H1 (cell line): ENCODE data around the gene TUBB4B. TPM values are rescaled to one million over a fixed set of nuclear protein-coding genes. Genes with fewer than 3 reads are reported as not detected.

Source experiments
- CTCF ChIA-PET: fragments of 300-600 bp; sonication (Branson Sonifier 250); formaldehyde crosslinking; loops from one replicate; lab custom pipeline; 2021; ENCODE audit not compliant: partially characterized antibody; lab: Charles Lee
- POLR2A ChIA-PET: fragments of 300-600 bp; sonication (Branson Sonifier 250); formaldehyde crosslinking; loops from one replicate; lab custom pipeline; 2021; ENCODE audit warnings: inconsistent platforms; ENCODE audit not compliant: partially characterized antibody; lab: Charles Lee
- DNase-seq, 2 experiments: peaks; one replicate each; pipeline versions ENCODE4 v3.0.0 to v3.0.0-alpha.2; 2010 to 2022; ENCODE audit warnings: low spot score in 2 of 2, low read depth in 1 of 2, mixed read lengths in 1 of 2
- FAIRE-seq: peaks from 2 replicates; lab custom pipeline; 2011; peaks lifted over from hg19 to GRCh38; lab: Jason Lieb, UNC
- H2AFZ ChIP-seq: 2 replicates; pipeline ENCODE4 v1.8.1; 2012; ENCODE audit warnings: low read length, inconsistent platforms
- H2AK5ac ChIP-seq: 2 replicates; pipeline ENCODE4 v1.6.1; 2013; ENCODE audit warnings: low read depth, low read length
- H2BK120ac ChIP-seq: replicated peaks from 2 replicates; pipeline ENCODE3; 2013; ENCODE audit warnings: low read depth, low read length, inconsistent platforms
- H2BK12ac ChIP-seq: 2 replicates; pipeline ENCODE4 v1.6.1; 2013; ENCODE audit warnings: low read depth, low read length
- H2BK15ac ChIP-seq: 2 replicates; pipeline ENCODE4 v1.6.1; 2013; ENCODE audit warnings: low read length
- H2BK20ac ChIP-seq: 2 replicates; pipeline ENCODE4 v1.6.1; 2013; ENCODE audit warnings: low read length
- H2BK5ac ChIP-seq: 2 replicates; pipeline ENCODE4 v1.6.1; 2013; ENCODE audit warnings: low read depth, low read length
- H3K14ac ChIP-seq: 2 replicates; pipeline ENCODE4 v1.6.1; 2013; ENCODE audit warnings: inconsistent platforms; ENCODE audit not compliant: insufficient read length
- H3K18ac ChIP-seq: 2 replicates; pipeline ENCODE4 v1.6.1; 2013; ENCODE audit warnings: low read length; ENCODE audit errors: extremely low read depth
- H3K23ac ChIP-seq: 2 replicates; pipeline ENCODE4 v1.6.1; 2013; ENCODE audit warnings: inconsistent platforms; ENCODE audit not compliant: insufficient read length
- H3K23me2 ChIP-seq: 2 replicates; pipeline ENCODE4 v1.6.1; 2013; ENCODE audit warnings: low read depth, low read length
- H3K27ac ChIP-seq: 2 replicates; pipeline ENCODE4 v1.6.1; 2011; ENCODE audit warnings: low read depth, low read length, inconsistent platforms
- H3K27me3 ChIP-seq, 4 experiments: replicated peaks in 1 of 4; 1 replicate in 1 of 4; 2 replicates in 3 of 4; pipeline versions ENCODE4 v1.6.1 to v1.8.1; 2011 to 2013; ENCODE audit warnings: low read length in 3 of 4, mild to moderate bottlenecking in 3 of 4, inconsistent platforms in 2 of 4, mixed read lengths in 2 of 4, moderate library complexity in 1 of 4; ENCODE audit not compliant: control insufficient read depth in 3 of 4, insufficient read depth in 3 of 4; ENCODE audit errors: extremely low read depth in 1 of 4
- H3K36me3 ChIP-seq, 4 experiments: 2 replicates each; pipeline versions ENCODE4 v1.6.1 to v1.8.1; 2011 to 2013; ENCODE audit warnings: mild to moderate bottlenecking in 4 of 4, low read length in 3 of 4, moderate library complexity in 2 of 4, control low read depth in 1 of 4, inconsistent platforms in 1 of 4; ENCODE audit not compliant: insufficient read depth in 4 of 4, control insufficient read depth in 2 of 4
- H3K4ac ChIP-seq: replicated peaks from 2 replicates; pipeline ENCODE3; 2013; ENCODE audit warnings: low read length, low read depth, mixed read lengths, inconsistent platforms; ENCODE audit not compliant: insufficient read length
- H3K4me1 ChIP-seq, 4 experiments: replicated peaks in 1 of 4; 1 replicate in 1 of 4; 2 replicates in 3 of 4; pipeline versions ENCODE4 v1.6.1 to v1.8.1; 2011 to 2013; ENCODE audit warnings: low read length in 3 of 4, inconsistent platforms in 2 of 4, mixed read lengths in 1 of 4; ENCODE audit not compliant: insufficient read depth in 4 of 4, control insufficient read depth in 3 of 4
- H3K4me2 ChIP-seq, 2 experiments: 2 replicates each; pipeline versions ENCODE4 v1.6.1 to v1.8.1; 2011 to 2013; ENCODE audit warnings: low read depth in 2 of 2, low read length in 2 of 2, control low read depth in 1 of 2, inconsistent platforms in 1 of 2, mild to moderate bottlenecking in 1 of 2; ENCODE audit not compliant: insufficient read depth in 1 of 2
- H3K4me3 ChIP-seq, 4 experiments: fragments of 200-600, 300-600 bp in 1 of 4; sonication (generic), shearing (Covaris generic), sonication (Bioruptor Twin) in 1 of 4; 2 replicates each; pipeline versions ENCODE4 v1.5.1 to v1.8.1; 2011 to 2016; ENCODE audit warnings: low read length in 4 of 4, low read depth in 3 of 4, control low read depth in 2 of 4, inconsistent platforms in 2 of 4, mild to moderate bottlenecking in 2 of 4, mixed read lengths in 1 of 4, moderate library complexity in 1 of 4; ENCODE audit not compliant: insufficient read depth in 2 of 4; ENCODE audit errors: extremely low read depth in 1 of 4
- H3K56ac ChIP-seq: replicated peaks from 2 replicates; pipeline ENCODE3; 2013; ENCODE audit warnings: low read depth, mild to moderate bottlenecking, mixed read lengths, low read length, inconsistent platforms; ENCODE audit not compliant: insufficient read length
- H3K79me1 ChIP-seq: 2 replicates; pipeline ENCODE4 v1.6.1; 2013; ENCODE audit warnings: low read depth, low read length, control low read depth
- H3K79me2 ChIP-seq, 2 experiments: 2 replicates each; pipeline versions ENCODE4 v1.6.1 to v1.8.1; 2012 to 2013; ENCODE audit warnings: low read length in 2 of 2, mild to moderate bottlenecking in 2 of 2, inconsistent platforms in 1 of 2; ENCODE audit not compliant: insufficient read depth in 2 of 2, control insufficient read depth in 1 of 2
- H3K9ac ChIP-seq, 4 experiments: replicated peaks in 1 of 4; 1 replicate in 1 of 4; 2 replicates in 3 of 4; pipeline versions ENCODE4 v1.6.1 to v1.8.1; 2011 to 2013; ENCODE audit warnings: low read depth in 3 of 4, low read length in 3 of 4, control low read depth in 2 of 4, mild to moderate bottlenecking in 2 of 4, moderate library complexity in 2 of 4, inconsistent platforms in 1 of 4; ENCODE audit errors: extremely low read depth in 1 of 4
- H3K9me3 ChIP-seq, 2 experiments: 2 replicates each; pipeline versions ENCODE4 v1.6.1 to v1.8.1; 2012 to 2013; ENCODE audit warnings: mild to moderate bottlenecking in 2 of 2, moderate library complexity in 2 of 2, control low read depth in 1 of 2, inconsistent platforms in 1 of 2, low read depth in 1 of 2, low read length in 1 of 2, mixed read lengths in 1 of 2; ENCODE audit not compliant: insufficient read depth in 2 of 2
- H4K20me1 ChIP-seq, 2 experiments: replicated peaks in 1 of 2; 2 replicates each; pipeline versions ENCODE3 to v1.8.1; 2011 to 2013; ENCODE audit warnings: inconsistent platforms in 2 of 2, low read length in 2 of 2, mild to moderate bottlenecking in 1 of 2; ENCODE audit not compliant: insufficient read depth in 2 of 2, control insufficient read depth in 1 of 2
- H4K5ac ChIP-seq: 2 replicates; pipeline ENCODE4 v1.6.1; 2013; ENCODE audit warnings: low read length, low read depth, mixed read lengths, inconsistent platforms; ENCODE audit not compliant: insufficient read length
- H4K8ac ChIP-seq: 2 replicates; pipeline ENCODE4 v1.8.0; 2013; ENCODE audit warnings: mild to moderate bottlenecking, moderate library complexity, low read length, inconsistent platforms; ENCODE audit not compliant: insufficient read depth; ENCODE audit errors: extremely low read depth
- H4K91ac ChIP-seq: replicated peaks from 2 replicates; pipeline ENCODE3; 2013; ENCODE audit warnings: low read length, mixed read lengths, inconsistent platforms; ENCODE audit not compliant: insufficient read length
- ASH2L ChIP-seq: fragments of 200-600, 300-600 bp; sonication (generic); IDR thresholded peaks from one replicate; pipeline ENCODE4 v1.7.1; 2017; ENCODE audit warnings: low read length
- CBX8 ChIP-seq: fragments of 300-800, 300-1000 bp; sonication (generic); IDR thresholded peaks from 2 replicates; pipeline ENCODE4 v1.7.1; 2016; ENCODE audit warnings: low read depth, low read length, borderline replicate concordance
- EP300 ChIP-seq, 2 experiments: IDR thresholded peaks; 1 replicate in 1 of 2; 2 replicates in 1 of 2; pipeline ENCODE4 v1.6.1; 2011 to 2012; ENCODE audit warnings: low read depth in 2 of 2, low read length in 2 of 2, mild to moderate bottlenecking in 2 of 2, borderline replicate concordance in 1 of 2, inconsistent platforms in 1 of 2, moderate library complexity in 1 of 2
- EZH2 ChIP-seq: fragments of 200-600 bp; sonication (generic); IDR thresholded peaks from 2 replicates; pipeline ENCODE4 v1.7.1; 2012; ENCODE audit warnings: low read depth, mild to moderate bottlenecking, moderate library complexity, low read length, inconsistent platforms; ENCODE audit not compliant: severe bottlenecking
- JUND ChIP-seq: IDR thresholded peaks from 2 replicates; pipeline ENCODE4 v1.6.1; 2011; ENCODE audit warnings: mild to moderate bottlenecking, improper control_type of control experiment, low read length
- KDM5A ChIP-seq: fragments of 200-600 bp; IDR thresholded peaks from 2 replicates; pipeline ENCODE4 v1.7.1; 2012; ENCODE audit warnings: mild to moderate bottlenecking, low read length, inconsistent platforms, mixed read lengths
- POU5F1 ChIP-seq: IDR thresholded peaks from 2 replicates; pipeline ENCODE4 v1.6.1; 2011; ENCODE audit warnings: low read depth, mild to moderate bottlenecking, low read length, moderate library complexity
- RAD21 ChIP-seq, 2 experiments: IDR thresholded peaks in 1 of 2; conservative IDR thresholded peaks in 1 of 2; 2 replicates each; pipeline ENCODE4 v1.6.1; 2011; ENCODE audit warnings: low read depth in 2 of 2, low read length in 2 of 2, improper control_type of control experiment in 1 of 2, inconsistent platforms in 1 of 2, mild to moderate bottlenecking in 1 of 2, moderate library complexity in 1 of 2
- SIRT6 ChIP-seq: IDR thresholded peaks from one replicate; pipeline ENCODE4 v1.7.1; 2012; ENCODE audit warnings: low read length, inconsistent platforms
- TBP ChIP-seq: IDR thresholded peaks from 2 replicates; pipeline ENCODE4 v1.6.1; 2011; ENCODE audit warnings: low read depth, low read length, improper control_type of control experiment
- TCF12 ChIP-seq: IDR thresholded peaks from 2 replicates; pipeline ENCODE4 v1.6.1; 2011; ENCODE audit warnings: low read depth, mild to moderate bottlenecking, low read length
- ZNF274 ChIP-seq: IDR thresholded peaks from 2 replicates; pipeline ENCODE4 v1.7.0; 2012; ENCODE audit warnings: low read length, borderline replicate concordance; ENCODE audit errors: extremely low read depth
- WGBS, 2 experiments: shearing (Covaris generic) in 1 of 2; methylation state at CpG; one replicate each; pipeline versions ENCODE4 v1.1.6 to v1.1.7; 2013 to 2015; ENCODE audit warnings: low lambda C conversion rate in 2 of 2, mixed read lengths in 2 of 2, inconsistent platforms in 1 of 2, low coverage in 1 of 2, missing lambda C conversion rate in 1 of 2; ENCODE audit not compliant: insufficient replicate concordance in 2 of 2, insufficient coverage in 1 of 2, insufficient read length in 1 of 2; ENCODE audit errors: extremely low coverage in 1 of 2, missing lambda C conversion rate in 1 of 2; 5-methylcytosine and 5-hydroxymethylcytosine counted together
- polyA plus RNA-seq, 7 experiments: library from polyadenylated mRNA; depleted of rRNA in 3 of 7; stranded (reverse) in 5 of 7; unstranded in 2 of 7; fragments of >200 nt in 5 of 7; fragments of 200-250 nt in 2 of 7; gene quantifications; 1 replicate in 5 of 7; 2 replicates in 1 of 7; 4 replicates in 1 of 7; pipeline versions ENCODE4 v1.2.1 to v1.2.3, GENCODE V29; 2011 to 2013; ENCODE audit warnings: missing spikeins in 2 of 7, mixed read lengths in 2 of 7
- total RNA-seq: library from RNA; stranded (reverse); fragmentation: NEBNext Ultra II Directional; extraction: Animal tissue kit (Norgen Biotek cat#: 25700); gene quantifications from 2 replicates; pipeline ENCODE4 v1.2.1, GENCODE V29; 2021
- TF ChIP-seq, protein P1 (sequence below): IDR thresholded peaks from 2 replicates; pipeline ENCODE4 v1.6.1; 2011; ENCODE audit warnings: low read depth, mild to moderate bottlenecking, low read length; ENCODE audit not compliant: insufficient read depth

Gene TUBB4B
- total and polyA plus RNA-seq, 2 of the 8 experiments (the other 6 are each of a cell fraction or from before 2014, with no cell fraction given), result 280 to 307 TPM

DNA sequence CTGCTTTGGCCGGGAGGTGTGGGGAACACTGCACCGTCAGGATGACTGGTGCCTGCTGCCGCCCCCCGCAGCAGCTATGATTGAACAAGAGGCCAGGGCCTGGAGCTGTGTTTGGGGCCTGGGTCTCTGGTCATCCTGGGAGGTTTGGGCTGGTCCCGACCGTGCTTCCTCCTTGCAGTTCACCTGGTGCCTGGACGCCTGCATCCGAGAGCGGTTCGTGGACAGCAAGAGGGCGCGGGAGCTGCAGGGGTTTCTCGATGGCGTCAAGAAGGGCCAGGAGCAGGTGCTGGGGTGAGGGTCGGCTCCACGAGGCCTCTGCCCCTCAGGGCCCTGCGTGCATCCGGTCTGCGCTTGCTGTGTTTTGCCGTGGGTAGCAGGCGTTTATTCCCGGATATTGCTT, 23.0 kb downstream of the TUBB4B start:
- Histone ChIP-seq H4K5ac (no peak overlapping the region), H2BK12ac (no peak overlapping the region), H3K79me2 (no peaks in the 10 kb centered on the region), H3K4me3 (no peak overlapping the region), H2AFZ (no peak overlapping the region), H3K18ac (no peak overlapping the region), H3K79me1 (no peaks in the 10 kb centered on the region), H3K4me2 (no peak overlapping the region), H2BK15ac (no peak overlapping the region), H3K14ac (no peak overlapping the region), H4K8ac (peak overlapping the region; percentile 62; the same call in 1 of the 2 replicates), H3K36me3 (peaks cover 7 to 36% (median 22%) of the 10 kb centered on the region in 4 experiments), H3K23me2 (no peaks in the 10 kb centered on the region), H4K20me1 (peaks cover 0 to 10% of the 10 kb centered on the region in 2 experiments), H2BK120ac (no peak overlapping the region), H2AK5ac (no peak overlapping the region), H4K91ac (no peak overlapping the region), H3K56ac (no peak overlapping the region), H3K9me3 (no peaks in the 10 kb centered on the region), H3K27me3 (no peaks in the 10 kb centered on the region), H2BK5ac (peak overlapping the region; percentile 44; the same call in 1 of the 2 replicates), H3K23ac (no peak overlapping the region), H2BK20ac (no peak overlapping the region), H3K4me1 (no peaks in the 10 kb centered on the region), H3K27ac (no peak overlapping the region), H3K9ac (no peak overlapping the region), H3K4ac (no peak overlapping the region)
- CTCF ChIA-PET, result interaction anchor here (2.2 to 5.3 kb wide), 3 partner anchors 10 to 27 kb away, joined by 8 to 29 read pairs (median 10); a partner anchor contains a TSS
- no peak for DNase-seq
- POLR2A ChIA-PET, result interaction anchor here (47.8 to 69.9 kb wide), 2 partner anchors 7 to 29 kb away, joined by 1462 read pairs; partner anchors contain the start of genes CYSRT1, NDOR1, NELFB and RNF208
- FAIRE-seq, result no peak
- WGBS, 2 experiments, result 95% methylated on average over 22 of the region's 22 CpGs; no CpG with 5 or more reads in 1 of the 2 experiments
- TF ChIP-seq TCF12 (no peak), RAD21 (IDR thresholded peaks at IDR 0.05 in 1 of 2, conservative IDR thresholded peaks at IDR 0.05 in 1 of 2; ENCODE audit: low read depth in 2 of 2, low read length in 2 of 2) (no peak), JUND (no peak), EZH2 (no peak), TBP (no peak), CBX8 (no peak), SIRT6 (no peak), POU5F1 (no peak), EP300 (IDR thresholded peaks at IDR 0.05; ENCODE audit: borderline replicate concordance in 1 of 2, low read depth in 2 of 2, low read length in 2 of 2) (no peak), ASH2L (no peak), KDM5A (no peak), ZNF274 (no peak)
- TF ChIP-seq, protein P1, sequence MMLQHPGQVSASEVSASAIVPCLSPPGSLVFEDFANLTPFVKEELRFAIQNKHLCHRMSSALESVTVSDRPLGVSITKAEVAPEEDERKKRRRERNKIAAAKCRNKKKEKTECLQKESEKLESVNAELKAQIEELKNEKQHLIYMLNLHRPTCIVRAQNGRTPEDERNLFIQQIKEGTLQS, result no peak
